COLO829 (cell line): ENCODE results near the gene MAPKAP1.

Experiments used
- DNase-seq: peaks from one replicate; pipeline ENCODE4 v3.0.0; 2012; ENCODE audit warnings: low spot score

Gene MAPKAP1

GRCh38 chr9:125561509-125562148, 145.4 kb downstream of the MAPKAP1 start:
- no peak for DNase-seq

GRCh38 chr9:125559894-125560293, 147.1 kb downstream of the MAPKAP1 start:
- DNase-seq: no peak

GRCh38 chr9:125559194-125559593, 147.8 kb downstream of the MAPKAP1 start:
- DNase-seq: no peak

GRCh38 chr9:125558453-125559092, 148.4 kb downstream of the MAPKAP1 start:
- DNase-seq: peak; percentile 85

- DNase-seq: no peak
Observed at GRCh38 chr9:125556046-125556721, 150.8 kb downstream of the MAPKAP1 start.

- no peak for DNase-seq
Observed at GRCh38 chr9:125554726-125555125, 152.3 kb downstream of the MAPKAP1 start.

GRCh38 chr9:125551781-125552180, 155.2 kb downstream of the MAPKAP1 start:
- DNase-seq: no peak

GRCh38 chr9:125549891-125550885, 156.8 kb downstream of the MAPKAP1 start:
- no peak for DNase-seq

GRCh38 chr9:125549465-125549871, 157.5 kb downstream of the MAPKAP1 start:
- DNase-seq: no peak

GRCh38 chr9:125549039-125549438, 158.0 kb downstream of the MAPKAP1 start:
- no peak for DNase-seq

- no peak for DNase-seq
Observed at GRCh38 chr9:125548141-125548540, 158.9 kb downstream of the MAPKAP1 start.

- DNase-seq: no peak
Observed at GRCh38 chr9:125547368-125547767, 159.6 kb downstream of the MAPKAP1 start.

- no peak for DNase-seq
Observed at GRCh38 chr9:125545845-125546244, 161.2 kb downstream of the MAPKAP1 start.

GRCh38 chr9:125544988-125545651, 161.9 kb downstream of the MAPKAP1 start:
- no peak for DNase-seq

- DNase-seq: no peak
Observed at GRCh38 chr9:125544484-125544883, 162.5 kb downstream of the MAPKAP1 start.

- DNase-seq: no peak
Observed at GRCh38 chr9:125541840-125542243, 165.2 kb downstream of the MAPKAP1 start.

GRCh38 chr9:125540497-125540896, 166.5 kb downstream of the MAPKAP1 start:
- no peak for DNase-seq

GRCh38 chr9:125538092-125538473, 168.9 kb downstream of the MAPKAP1 start:
- peak; percentile 65 for DNase-seq

GRCh38 chr9:125537442-125538091, 169.4 kb downstream of the MAPKAP1 start:
- no peak for DNase-seq

GRCh38 chr9:125536776-125537175, 170.2 kb downstream of the MAPKAP1 start:
- DNase-seq: no peak

GRCh38 chr9:125536167-125536772, 170.7 kb downstream of the MAPKAP1 start:
- DNase-seq: no peak
